ENCODE data around the gene TTC7B.

Gene TTC7B

GRCh38 chr14:90739318-90740068 is 76.7 kb downstream of the TTC7B start:
- no peak for DNase-seq

GRCh38 chr14:90733139-90733808 is 83.0 kb downstream of the TTC7B start:
- DNase-seq, result no peak

- DNase-seq, result no peak
These were observed 83.5 kb downstream of the TTC7B start for GRCh38 chr14:90732718-90733117.

GRCh38 chr14:90732139-90732538 is 84.1 kb downstream of the TTC7B start:
- DNase-seq, result no peak

- no peak for DNase-seq
These were observed 84.7 kb downstream of the TTC7B start for GRCh38 chr14:90731487-90731886.

- DNase-seq, result no peak
These were observed 85.9 kb downstream of the TTC7B start for GRCh38 chr14:90730206-90730766.

GRCh38 chr14:90728951-90729350 is 87.3 kb downstream of the TTC7B start:
- no peak for DNase-seq

- no peak for DNase-seq
These were observed 89.1 kb downstream of the TTC7B start for GRCh38 chr14:90727082-90727481.

- DNase-seq, result no peak
These were observed 89.6 kb downstream of the TTC7B start for GRCh38 chr14:90726656-90727055.

GRCh38 chr14:90724866-90725265 is 91.4 kb downstream of the TTC7B start:
- DNase-seq, result no peak

GRCh38 chr14:90722590-90722989 is 93.6 kb downstream of the TTC7B start:
- DNase-seq, result no peak

GRCh38 chr14:90721619-90722305 is 94.5 kb downstream of the TTC7B start:
- DNase-seq, result no peak

GRCh38 chr14:90720832-90721231 is 95.4 kb downstream of the TTC7B start:
- DNase-seq, result no peak

- DNase-seq, result no peak
These were observed 95.9 kb downstream of the TTC7B start for GRCh38 chr14:90720336-90720735.

- DNase-seq, result no peak
These were observed 98.3 kb downstream of the TTC7B start for GRCh38 chr14:90717916-90718315.

GRCh38 chr14:90715993-90716392 is 100.2 kb downstream of the TTC7B start:
- DNase-seq, result no peak

GRCh38 chr14:90715495-90715894 is 100.7 kb downstream of the TTC7B start:
- DNase-seq, result no peak

GRCh38 chr14:90714811-90715210 is 101.4 kb downstream of the TTC7B start:
- DNase-seq, result no peak

- no peak for DNase-seq
These were observed 111.4 kb downstream of the TTC7B start for GRCh38 chr14:90704738-90705392.

GRCh38 chr14:90703841-90704737 is 112.1 kb downstream of the TTC7B start:
- DNase-seq, result no peak

- DNase-seq, result no peak
These were observed 115.1 kb downstream of the TTC7B start for GRCh38 chr14:90700933-90701776.
